Neural progenitor cell (in vitro differentiated cells): ENCODE measurements around the gene NAT9. TPM values are rescaled to one million over a fixed set of nuclear protein-coding genes. Genes with fewer than 3 reads are reported as not detected.

Source experiments
- DNase-seq: peaks from one replicate; pipeline ENCODE4 v3.0.0-alpha.2; 2016; ENCODE audit warnings: low spot score
- H2AFZ ChIP-seq: fragments of 200-600 bp; sonication (generic); replicated peaks from 2 replicates; pipeline ENCODE4 v1.6.1; 2016; ENCODE audit warnings: antibody characterized with exemption
- H3F3A ChIP-seq: fragments of 200-600 bp; sonication (generic); 2 replicates; pipeline ENCODE4 v1.6.1; 2016; ENCODE audit warnings: antibody characterized with exemption, low read depth
- H3K27ac ChIP-seq: fragments of 200-600 bp; sonication (generic); 2 replicates; pipeline ENCODE4 v1.5.1; 2016; ENCODE audit warnings: mild to moderate bottlenecking
- H3K27me3 ChIP-seq: fragments of 200-600 bp; sonication (generic); 2 replicates; pipeline ENCODE4 v1.6.1; 2016; ENCODE audit warnings: mild to moderate bottlenecking, moderate library complexity
- H3K36me3 ChIP-seq: fragments of 200-600 bp; sonication (generic); 2 replicates; pipeline ENCODE4 v1.5.1; 2016
- H3K4me1 ChIP-seq: fragments of 200-600 bp; sonication (generic); 2 replicates; pipeline ENCODE4 v1.6.1; 2016; ENCODE audit warnings: mixed run types
- H3K4me2 ChIP-seq: fragments of 200-600 bp; sonication (generic); 2 replicates; pipeline ENCODE4 v1.6.1; 2016
- H3K4me3 ChIP-seq: fragments of 200-600 bp; sonication (generic); 2 replicates; pipeline ENCODE4 v1.5.1; 2016
- H3K79me2 ChIP-seq: fragments of 200-600 bp; sonication (generic); 2 replicates; pipeline ENCODE4 v1.6.1; 2016; ENCODE audit warnings: low read depth
- H3K9ac ChIP-seq: fragments of 200-600 bp; sonication (generic); 2 replicates; pipeline ENCODE4 v1.6.1; 2016
- H3K9me3 ChIP-seq: fragments of 200-600 bp; sonication (generic); 2 replicates; pipeline ENCODE4 v1.5.1; 2016; ENCODE audit warnings: low read depth
- H4K20me1 ChIP-seq: fragments of 200-600 bp; sonication (generic); 2 replicates; pipeline ENCODE4 v1.6.1; 2016; ENCODE audit warnings: low read depth
- H3K27ac Mint-ChIP-seq: 3 replicates; pipeline ENCODE4 v1.8.0; 2021; ENCODE audit warnings: mixed read lengths
- H3K27me3 Mint-ChIP-seq: 2 replicates; pipeline ENCODE4 v1.8.0; 2022; ENCODE audit warnings: low read depth, mild to moderate bottlenecking, inconsistent platforms, moderate library complexity, mixed read lengths; ENCODE audit not compliant: insufficient read depth
- H3K36me3 Mint-ChIP-seq: 3 replicates; pipeline ENCODE4 v1.8.0; 2021; ENCODE audit warnings: mixed read lengths
- H3K4me1 Mint-ChIP-seq: 3 replicates; pipeline ENCODE4 v1.8.0; 2021; ENCODE audit warnings: mixed read lengths
- H3K4me3 Mint-ChIP-seq: 3 replicates; pipeline ENCODE4 v1.8.0; 2021; ENCODE audit warnings: mild to moderate bottlenecking, moderate library complexity, mixed read lengths
- H3K9me3 Mint-ChIP-seq: 3 replicates; pipeline ENCODE4 v1.8.0; 2020; ENCODE audit warnings: mixed read lengths
- CTCF ChIP-seq: fragments of 200-600 bp; sonication (generic); IDR thresholded peaks from 2 replicates; pipeline ENCODE4 v1.5.1; 2017; ENCODE audit warnings: antibody characterized with exemption, mild to moderate bottlenecking
- EZH2 ChIP-seq: fragments of 200-600 bp; sonication (generic); IDR thresholded peaks from 2 replicates; pipeline ENCODE4 v1.6.1; 2017; ENCODE audit warnings: antibody characterized with exemption, mild to moderate bottlenecking, moderate library complexity
- EZH2phosphoT487 ChIP-seq: fragments of 200-600 bp; sonication (generic); IDR thresholded peaks from 2 replicates; pipeline ENCODE4 v1.6.1; 2017; ENCODE audit warnings: antibody characterized with exemption
- total RNA-seq: library from RNA; depleted of rRNA; stranded (reverse); fragments of >200 nt; gene quantifications from 2 replicates; pipeline ENCODE4 v1.2.3, GENCODE V29; 2015; ENCODE audit warnings: low replicate concordance

NAT9 gene
- total RNA-seq, 1 donor from 2014 or later = 75.3 TPM

- H3K4me3 ChIP-seq = peak overlapping the region; percentile 66
- Mint-ChIP-seq H3K4me1 (peaks cover 21% of the 10 kb centered on the region), H3K4me3 (peak overlapping the region; percentile 96), H3K27ac (peak overlapping the region; percentile 46), H3K27me3 (peaks cover 14% of the 10 kb centered on the region), H3K36me3 (peaks cover 16% of the 10 kb centered on the region), H3K9me3 (no peaks in the 10 kb centered on the region)
- H3K27me3 ChIP-seq = no peaks in the 10 kb centered on the region
- peak overlapping the region; percentile 78 for H3K4me2 ChIP-seq
- H4K20me1 ChIP-seq = peaks cover 6% of the 10 kb centered on the region
- peaks cover 11% of the 10 kb centered on the region for H3K4me1 ChIP-seq
- H2AFZ ChIP-seq = peak overlapping the region; percentile 71
- H3K27ac ChIP-seq = peak overlapping the region; percentile 40
- H3K79me2 ChIP-seq = peaks cover 34% of the 10 kb centered on the region
- peaks cover 9% of the 10 kb centered on the region for H3F3A ChIP-seq
- peak overlapping the region; percentile 76 for H3K9ac ChIP-seq
- H3K36me3 ChIP-seq = no peaks in the 10 kb centered on the region
- H3K9me3 ChIP-seq = no peaks in the 10 kb centered on the region
- no peak for TF ChIP-seq CTCF
- TF ChIP-seq EZH2phosphoT487 = no peak
- no peak for TF ChIP-seq EZH2
- no peak for DNase-seq
Observed at GRCh38 chr17:74775409-74776043, 619 bp downstream of the NAT9 start.

GRCh38 chr17:74773871-74774286, 2.3 kb downstream of the NAT9 start:
- peaks cover 12% of the 10 kb centered on the region for H4K20me1 ChIP-seq
- H3K36me3 ChIP-seq = no peaks in the 10 kb centered on the region
- H3K36me3 Mint-ChIP-seq = peaks cover 12% of the 10 kb centered on the region
- peak overlapping the region; percentile 72 for H3K4me3 Mint-ChIP-seq
- H3K79me2 ChIP-seq = peaks cover 34% of the 10 kb centered on the region
- no peak for DNase-seq
- no peak overlapping the region for H3K27ac ChIP-seq
- H3K9me3 Mint-ChIP-seq = no peaks in the 10 kb centered on the region
- no peak overlapping the region for H3K4me3 ChIP-seq
- peaks cover 11% of the 10 kb centered on the region for H3K4me1 ChIP-seq
- H3F3A ChIP-seq = peaks cover 19% of the 10 kb centered on the region
- peaks cover 24% of the 10 kb centered on the region for H3K4me1 Mint-ChIP-seq
- no peaks in the 10 kb centered on the region for H3K9me3 ChIP-seq
- H3K27ac Mint-ChIP-seq = no peak overlapping the region
- no peak overlapping the region for H3K9ac ChIP-seq
- no peak overlapping the region for H3K4me2 ChIP-seq
- H3K27me3 Mint-ChIP-seq = peaks cover 14% of the 10 kb centered on the region
- no peak overlapping the region for H2AFZ ChIP-seq
- no peaks in the 10 kb centered on the region for H3K27me3 ChIP-seq
- TF ChIP-seq EZH2 (no peak), CTCF (no peak), EZH2phosphoT487 (no peak)

GRCh38 chr17:74773414-74773813, 2.7 kb downstream of the NAT9 start:
- Mint-ChIP-seq H3K27ac (no peak overlapping the region), H3K36me3 (peaks cover 11% of the 10 kb centered on the region), H3K9me3 (no peaks in the 10 kb centered on the region), H3K27me3 (peaks cover 14% of the 10 kb centered on the region), H3K4me1 (peaks cover 26% of the 10 kb centered on the region), H3K4me3 (no peak overlapping the region)
- no peaks in the 10 kb centered on the region for H3K27me3 ChIP-seq
- H3K27ac ChIP-seq = no peak overlapping the region
- no peak overlapping the region for H3K4me3 ChIP-seq
- no peak overlapping the region for H3K4me2 ChIP-seq
- peaks cover 34% of the 10 kb centered on the region for H3K79me2 ChIP-seq
- H3K4me1 ChIP-seq = peaks cover 11% of the 10 kb centered on the region
- H3K9ac ChIP-seq = no peak overlapping the region
- peaks cover 21% of the 10 kb centered on the region for H3F3A ChIP-seq
- H2AFZ ChIP-seq = no peak overlapping the region
- H3K36me3 ChIP-seq = no peaks in the 10 kb centered on the region
- peaks cover 12% of the 10 kb centered on the region for H4K20me1 ChIP-seq
- DNase-seq = no peak
- TF ChIP-seq EZH2 = no peak
- no peak for TF ChIP-seq CTCF
- TF ChIP-seq EZH2phosphoT487 = no peak
- no peaks in the 10 kb centered on the region for H3K9me3 ChIP-seq
